Progenitor cell of endocrine pancreas (in vitro differentiated cells): ENCODE measurements around the gene SNRPD2. TPM values are rescaled to one million over a fixed set of nuclear protein-coding genes. Genes with fewer than 3 reads are reported as not detected.

ENCODE experiments used
- DNase-seq: peaks from one replicate; pipeline ENCODE4 v3.0.0; 2021; ENCODE audit warnings: low spot score; ENCODE audit not compliant: unreplicated experiment
- H3K27ac Mint-ChIP-seq: 2 replicates; pipeline ENCODE4 v1.8.0; 2021; ENCODE audit warnings: mild to moderate bottlenecking, moderate library complexity, mixed read lengths
- H3K27me3 Mint-ChIP-seq: 2 replicates; pipeline ENCODE4 v1.8.0; 2021; ENCODE audit warnings: mixed read lengths
- H3K36me3 Mint-ChIP-seq: 2 replicates; pipeline ENCODE4 v1.8.0; 2022; ENCODE audit warnings: mixed read lengths; ENCODE audit not compliant: insufficient read depth
- H3K4me1 Mint-ChIP-seq: 2 replicates; pipeline ENCODE4 v1.8.0; 2021; ENCODE audit warnings: low read depth, mixed read lengths
- H3K4me3 Mint-ChIP-seq: 2 replicates; pipeline ENCODE4 v1.8.0; 2021; ENCODE audit warnings: low read depth, mild to moderate bottlenecking, moderate library complexity, mixed read lengths
- H3K9me3 Mint-ChIP-seq: 2 replicates; pipeline ENCODE4 v1.8.0; 2021; ENCODE audit warnings: low read depth, mixed read lengths
- microRNA-seq: library from miRNA; unstranded; fragments of <30 nt; microRNA quantifications from one replicate; pipeline ENCODE4 v1.1.0, GENCODE V29; 2020; ENCODE audit warnings: borderline number of aligned reads; ENCODE audit not compliant: unreplicated experiment
- total RNA-seq: library from RNA; stranded (reverse); gene quantifications from 2 replicates; pipeline ENCODE4 v1.2.1, GENCODE V29; 2021
- TF ChIP-seq, protein P1 (sequence below): fragments of 200-600 bp; sonication (generic); IDR thresholded peaks from one replicate; pipeline ENCODE4 v1.5.0; 2021; ENCODE audit warnings: antibody characterized with exemption, mild to moderate bottlenecking; ENCODE audit not compliant: unreplicated experiment

SNRPD2 gene
- total RNA-seq, 1 donor from 2014 or later: 401 TPM

DNA sequence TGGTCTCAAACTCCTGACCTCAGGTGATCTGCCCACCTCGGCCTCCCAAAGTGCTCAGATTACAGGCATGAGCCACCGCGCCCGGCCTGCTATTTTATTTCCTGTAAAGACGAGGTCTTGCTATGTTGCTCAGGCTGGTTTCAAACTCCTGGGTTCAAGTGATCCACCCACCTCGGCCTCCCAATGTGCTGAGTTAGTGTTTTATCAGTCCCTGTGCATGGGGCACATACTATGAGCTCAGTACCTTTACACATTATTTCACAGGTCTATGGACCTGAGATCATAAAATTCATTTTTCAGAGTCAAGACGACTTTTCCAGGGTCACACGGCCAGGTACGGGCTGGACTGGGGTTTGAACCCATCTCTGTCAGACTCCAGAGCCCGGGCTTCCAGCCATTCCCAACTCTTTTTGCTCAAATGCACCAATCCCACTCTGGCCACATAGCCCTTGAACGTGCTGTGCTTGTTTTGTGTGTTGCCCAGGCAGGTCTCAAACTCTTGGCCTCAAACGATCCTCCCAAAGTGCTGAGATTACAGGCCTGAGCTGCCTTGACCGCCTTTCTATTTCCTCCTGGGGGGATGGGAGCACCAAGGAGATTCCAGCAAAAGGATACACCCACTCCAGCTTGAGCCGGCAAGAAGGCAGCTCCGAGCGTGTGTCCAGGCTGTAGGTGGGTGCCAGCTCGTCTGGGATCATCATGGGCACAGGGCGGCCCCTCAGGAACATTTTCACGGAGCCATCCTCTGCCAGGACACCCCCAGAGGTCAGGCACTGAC is 53.7 kb downstream of the SNRPD2 start:
- no peak overlapping the region for H3K27ac Mint-ChIP-seq
- no peak for DNase-seq

More for the DNA sequence above, 53.7 kb downstream of the SNRPD2 start:
- H3K27me3 Mint-ChIP-seq: peaks cover 12% of the 10 kb centered on the region
- peak overlapping the region; percentile 87 for H3K4me3 Mint-ChIP-seq
- H3K9me3 Mint-ChIP-seq: peaks cover 6% of the 10 kb centered on the region
- no peaks in the 10 kb centered on the region for H3K36me3 Mint-ChIP-seq
- peaks cover 18% of the 10 kb centered on the region for H3K4me1 Mint-ChIP-seq
- TF ChIP-seq, protein P1, sequence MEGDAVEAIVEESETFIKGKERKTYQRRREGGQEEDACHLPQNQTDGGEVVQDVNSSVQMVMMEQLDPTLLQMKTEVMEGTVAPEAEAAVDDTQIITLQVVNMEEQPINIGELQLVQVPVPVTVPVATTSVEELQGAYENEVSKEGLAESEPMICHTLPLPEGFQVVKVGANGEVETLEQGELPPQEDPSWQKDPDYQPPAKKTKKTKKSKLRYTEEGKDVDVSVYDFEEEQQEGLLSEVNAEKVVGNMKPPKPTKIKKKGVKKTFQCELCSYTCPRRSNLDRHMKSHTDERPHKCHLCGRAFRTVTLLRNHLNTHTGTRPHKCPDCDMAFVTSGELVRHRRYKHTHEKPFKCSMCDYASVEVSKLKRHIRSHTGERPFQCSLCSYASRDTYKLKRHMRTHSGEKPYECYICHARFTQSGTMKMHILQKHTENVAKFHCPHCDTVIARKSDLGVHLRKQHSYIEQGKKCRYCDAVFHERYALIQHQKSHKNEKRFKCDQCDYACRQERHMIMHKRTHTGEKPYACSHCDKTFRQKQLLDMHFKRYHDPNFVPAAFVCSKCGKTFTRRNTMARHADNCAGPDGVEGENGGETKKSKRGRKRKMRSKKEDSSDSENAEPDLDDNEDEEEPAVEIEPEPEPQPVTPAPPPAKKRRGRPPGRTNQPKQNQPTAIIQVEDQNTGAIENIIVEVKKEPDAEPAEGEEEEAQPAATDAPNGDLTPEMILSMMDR: no peak

Small RNA genes lying within 50 kb of the gene (microRNA-seq; reads per million reads assigned to microRNA genes)
- gene MIR330: 340 reads per million, percentile 68 among the genes with 10 or more reads in this experiment
- gene MIR642A: not detected
- gene MIR642B: not detected

Other genes with a start within 250 kb of the SNRPD2 start
- gene FOSB, start 224.0 kb downstream of the SNRPD2 start, total RNA-seq: 5.3 and 7.3 TPM in 2 replicates
- gene RTN2, start 194.9 kb downstream of the SNRPD2 start, total RNA-seq: 17.9 and 21.6 TPM in 2 replicates
- 0.62 TPM in 1 of 2 replicates, not detected in the other for gene PPM1N, start 193.5 kb downstream of the SNRPD2 start, total RNA-seq
- gene VASP, start 184.5 kb downstream of the SNRPD2 start, total RNA-seq: 93.4 and 94.9 TPM in 2 replicates
- 14.4 and 16.5 TPM in 2 replicates for gene OPA3, start 107.2 kb downstream of the SNRPD2 start, total RNA-seq
- gene GPR4, start 89.7 kb downstream of the SNRPD2 start, total RNA-seq: not detected in 2 replicates
- gene EML2, start 52.6 kb downstream of the SNRPD2 start, total RNA-seq: 28.6 and 29.8 TPM in 2 replicates
- gene GIPR, start 23.7 kb downstream of the SNRPD2 start, total RNA-seq: 26.4 and 27.2 TPM in 2 replicates
- gene QPCTL, start 713 bp upstream of the SNRPD2 start, total RNA-seq: 9.0 and 10.8 TPM in 2 replicates
- 41.6 and 44.7 TPM in 2 replicates for gene FBXO46, start 38.9 kb upstream of the SNRPD2 start, total RNA-seq
- not detected in 2 replicates for gene MEIOSIN, start 41.5 kb upstream of the SNRPD2 start, total RNA-seq
- gene SIX5, start 77.3 kb upstream of the SNRPD2 start, total RNA-seq: 36.9 and 42.3 TPM in 2 replicates
- gene DMPK, start 90.5 kb upstream of the SNRPD2 start, total RNA-seq: 117 and 122 TPM in 2 replicates
- 99.4 and 108 TPM in 2 replicates for gene DMWD, start 100.9 kb upstream of the SNRPD2 start, total RNA-seq
- gene RSPH6A, start 123.4 kb upstream of the SNRPD2 start, total RNA-seq: 0.42 and 0.48 TPM in 2 replicates
- gene SYMPK, start 171.2 kb upstream of the SNRPD2 start, total RNA-seq: 112 and 114 TPM in 2 replicates
- 23.5 and 25.4 TPM in 2 replicates for gene FOXA3, start 172.4 kb upstream of the SNRPD2 start, total RNA-seq
- gene IRF2BP1, start 194.2 kb upstream of the SNRPD2 start, total RNA-seq: 30.4 and 35.0 TPM in 2 replicates
- gene MYPOP, start 210.7 kb upstream of the SNRPD2 start, total RNA-seq: 11.1 and 11.8 TPM in 2 replicates
- not detected in 2 replicates for gene NANOS2, start 222.8 kb upstream of the SNRPD2 start, total RNA-seq